ENCODE results near the gene MEAK7. TPM values are rescaled to one million over a fixed set of nuclear protein-coding genes. Genes with fewer than 3 reads are reported as not detected.
A peak's percentile ranks its signal among the peaks of the same experiment; 100 is the strongest.

Gene MEAK7
- total RNA-seq, 1 experiment from 2014 or later, result 3.9 TPM

GRCh38 chr16:84487358-84487757, 17.1 kb downstream of the MEAK7 start:
- DNase-seq (ENCODE audit: low read depth), result no peak

GRCh38 chr16:84486551-84487235, 17.8 kb downstream of the MEAK7 start:
- no peak for DNase-seq (ENCODE audit: low read depth)

GRCh38 chr16:84486126-84486525, 18.3 kb downstream of the MEAK7 start:
- no peak for DNase-seq (ENCODE audit: low read depth)

GRCh38 chr16:84485255-84486010, 19.0 kb downstream of the MEAK7 start:
- DNase-seq (ENCODE audit: low read depth), result no peak

- DNase-seq (ENCODE audit: low read depth), result peak; percentile 53
Observed at GRCh38 chr16:84484579-84485254, 19.7 kb downstream of the MEAK7 start.

GRCh38 chr16:84483882-84484565, 20.4 kb downstream of the MEAK7 start:
- no peak for DNase-seq (ENCODE audit: low read depth)

GRCh38 chr16:84482951-84483881, 21.2 kb downstream of the MEAK7 start:
- no peak for DNase-seq (ENCODE audit: low read depth)

- no peak for DNase-seq (ENCODE audit: low read depth)
Observed at GRCh38 chr16:84482001-84482891, 22.2 kb downstream of the MEAK7 start.

GRCh38 chr16:84481051-84481735, 23.3 kb downstream of the MEAK7 start:
- DNase-seq (ENCODE audit: low read depth), result no peak

GRCh38 chr16:84479716-84480450, 24.6 kb downstream of the MEAK7 start:
- DNase-seq (ENCODE audit: low read depth), result no peak

- peak; percentile 55 for DNase-seq (ENCODE audit: low read depth)
Observed at GRCh38 chr16:84478172-84478947, 26.1 kb downstream of the MEAK7 start.

GRCh38 chr16:84477661-84478060, 26.8 kb downstream of the MEAK7 start:
- DNase-seq (ENCODE audit: low read depth), result no peak

GRCh38 chr16:84476401-84476800, 28.1 kb downstream of the MEAK7 start:
- DNase-seq (ENCODE audit: low read depth), result no peak

GRCh38 chr16:84475643-84476240, 28.7 kb downstream of the MEAK7 start:
- no peak for DNase-seq (ENCODE audit: low read depth)

GRCh38 chr16:84471966-84472365, 32.5 kb downstream of the MEAK7 start:
- no peak for DNase-seq (ENCODE audit: low read depth)

- no peak for DNase-seq (ENCODE audit: low read depth)
Observed at GRCh38 chr16:84471316-84471715, 33.1 kb downstream of the MEAK7 start.

GRCh38 chr16:84467709-84468108, 36.8 kb downstream of the MEAK7 start:
- no peak for DNase-seq (ENCODE audit: low read depth)

All from Daoy (cell line).